Astrocyte (in vitro differentiated cells and primary cell): ENCODE results near the gene GOLGA8B.

Source experiments
- EZH2 ChIP-seq: IDR thresholded peaks from 2 replicates; pipeline ENCODE4 v1.6.1; 2012; ENCODE audit warnings: mild to moderate bottlenecking, low read length, inconsistent platforms; ENCODE audit not compliant: insufficient read depth
- TF ChIP-seq, protein P1 (sequence below): IDR thresholded peaks from 2 replicates; pipeline ENCODE4 v1.5.1; 2011; ENCODE audit warnings: low read depth, mild to moderate bottlenecking, inconsistent platforms, low read length, moderate library complexity; ENCODE audit not compliant: insufficient read depth

DNA sequence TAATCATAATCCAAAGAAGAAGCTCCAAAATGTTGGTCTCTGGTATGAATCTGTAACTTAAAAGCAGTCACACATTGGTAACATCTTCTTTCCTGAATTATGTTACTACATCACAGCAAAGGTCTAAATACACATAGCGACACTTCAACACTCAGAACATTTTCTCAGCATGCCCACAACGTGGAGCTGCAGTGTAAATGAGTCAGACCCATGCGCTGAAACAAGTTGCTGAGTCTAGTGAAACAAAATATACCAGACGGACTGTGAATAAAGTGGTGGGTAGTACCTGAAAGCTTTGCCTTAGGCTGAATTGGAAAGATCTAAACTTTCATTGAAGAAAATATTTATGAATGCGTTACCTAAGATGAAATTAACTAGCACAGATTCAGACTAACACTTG lies 33.2 kb upstream of the GOLGA8B start:
- no peak for TF ChIP-seq EZH2
- TF ChIP-seq, protein P1, sequence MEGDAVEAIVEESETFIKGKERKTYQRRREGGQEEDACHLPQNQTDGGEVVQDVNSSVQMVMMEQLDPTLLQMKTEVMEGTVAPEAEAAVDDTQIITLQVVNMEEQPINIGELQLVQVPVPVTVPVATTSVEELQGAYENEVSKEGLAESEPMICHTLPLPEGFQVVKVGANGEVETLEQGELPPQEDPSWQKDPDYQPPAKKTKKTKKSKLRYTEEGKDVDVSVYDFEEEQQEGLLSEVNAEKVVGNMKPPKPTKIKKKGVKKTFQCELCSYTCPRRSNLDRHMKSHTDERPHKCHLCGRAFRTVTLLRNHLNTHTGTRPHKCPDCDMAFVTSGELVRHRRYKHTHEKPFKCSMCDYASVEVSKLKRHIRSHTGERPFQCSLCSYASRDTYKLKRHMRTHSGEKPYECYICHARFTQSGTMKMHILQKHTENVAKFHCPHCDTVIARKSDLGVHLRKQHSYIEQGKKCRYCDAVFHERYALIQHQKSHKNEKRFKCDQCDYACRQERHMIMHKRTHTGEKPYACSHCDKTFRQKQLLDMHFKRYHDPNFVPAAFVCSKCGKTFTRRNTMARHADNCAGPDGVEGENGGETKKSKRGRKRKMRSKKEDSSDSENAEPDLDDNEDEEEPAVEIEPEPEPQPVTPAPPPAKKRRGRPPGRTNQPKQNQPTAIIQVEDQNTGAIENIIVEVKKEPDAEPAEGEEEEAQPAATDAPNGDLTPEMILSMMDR: peak; percentile 5
